Neural cell (in vitro differentiated cells): Measurements from ENCODE around the gene SLC1A2. TPM values are rescaled to one million over a fixed set of nuclear protein-coding genes. Genes with fewer than 3 reads are reported as not detected.

ENCODE experiments used
- H2AFZ ChIP-seq: fragments of 200-600, 300-800 bp; sonication (generic), shearing (Covaris generic); 2 replicates; pipeline ENCODE4 v1.6.0; 2014; ENCODE audit warnings: low read depth, mild to moderate bottlenecking, antibody characterized with exemption, low read length, moderate library complexity
- H3F3A ChIP-seq: fragments of 200-600 bp; shearing (Covaris generic); 2 replicates; pipeline ENCODE4 v1.6.1; 2016; ENCODE audit warnings: mild to moderate bottlenecking, moderate library complexity, mixed read lengths, antibody characterized with exemption, low read length; ENCODE audit not compliant: insufficient read depth, poor library complexity, severe bottlenecking
- H3K27ac ChIP-seq: fragments of 200-600, 300-800 bp; sonication (generic), shearing (Covaris generic); 2 replicates; pipeline ENCODE4 v1.5.1; 2014; ENCODE audit warnings: mild to moderate bottlenecking, low read length, moderate library complexity
- H3K27me3 ChIP-seq: fragments of 300-800, 200-600 bp; sonication (generic), shearing (Covaris generic); 2 replicates; pipeline ENCODE4 v1.6.0; 2014; ENCODE audit warnings: mild to moderate bottlenecking, low read depth, low read length, moderate library complexity; ENCODE audit not compliant: insufficient read depth
- H3K36me3 ChIP-seq: fragments of 300-800, 200-600 bp; sonication (generic), shearing (Covaris generic); 2 replicates; pipeline ENCODE4 v1.5.1; 2014; ENCODE audit warnings: mild to moderate bottlenecking, antibody characterized with exemption, low read length, moderate library complexity; ENCODE audit not compliant: insufficient read depth
- H3K4me2 ChIP-seq: fragments of 300-800, 200-600 bp; sonication (generic), shearing (Covaris generic); 2 replicates; pipeline ENCODE4 v1.6.0; 2014; ENCODE audit warnings: mild to moderate bottlenecking, low read length
- H3K4me3 ChIP-seq: fragments of 300-800, 200-600 bp; sonication (generic), shearing (Covaris generic); 2 replicates; pipeline ENCODE4 v1.5.1; 2014; ENCODE audit warnings: mild to moderate bottlenecking, low read length, moderate library complexity
- H3K79me2 ChIP-seq: fragments of 200-600 bp; shearing (Covaris generic); replicated peaks from 2 replicates; pipeline ENCODE4 v1.6.0; 2014; ENCODE audit warnings: mild to moderate bottlenecking, low read length, moderate library complexity; ENCODE audit not compliant: insufficient read depth
- H3K9ac ChIP-seq: fragments of 300-800, 200-600 bp; sonication (generic), shearing (Covaris generic); 2 replicates; pipeline ENCODE4 v1.6.1; 2016; ENCODE audit warnings: mild to moderate bottlenecking, low read length, mixed read lengths
- H3K9me2 ChIP-seq: fragments of 200-600 bp; shearing (Covaris generic); 2 replicates; pipeline ENCODE4 v1.6.1; 2016; ENCODE audit warnings: mild to moderate bottlenecking, low read length, mixed read lengths; ENCODE audit not compliant: insufficient read depth
- H3K9me3 ChIP-seq: fragments of 200-600, 300-800 bp; sonication (generic), shearing (Covaris generic); 2 replicates; pipeline ENCODE4 v1.6.1; 2016; ENCODE audit warnings: mild to moderate bottlenecking, mixed run types, low read length, moderate library complexity, mixed read lengths
- H4K20me1 ChIP-seq: fragments of 200-600 bp; shearing (Covaris generic); 2 replicates; pipeline ENCODE4 v1.6.1; 2016; ENCODE audit warnings: mild to moderate bottlenecking, mixed run types; ENCODE audit not compliant: insufficient read depth
- CTCF ChIP-seq: fragments of 450-650 bp; IDR thresholded peaks from 2 replicates; pipeline ENCODE4 v1.5.1; 2014; ENCODE audit warnings: antibody characterized with exemption, mild to moderate bottlenecking, moderate library complexity; ENCODE audit not compliant: poor library complexity, severe bottlenecking
- EP300 ChIP-seq: fragments of 450-650 bp; conservative IDR thresholded peaks from 2 replicates; pipeline ENCODE4 v1.6.1; 2014; ENCODE audit warnings: antibody characterized with exemption, mild to moderate bottlenecking, moderate library complexity; ENCODE audit not compliant: poor library complexity, severe bottlenecking
- EZH2 ChIP-seq: fragments of 200-600, 300-800 bp; shearing (Covaris generic), sonication (generic); IDR thresholded peaks from 2 replicates; pipeline ENCODE4 v1.6.1; 2014; ENCODE audit warnings: antibody characterized with exemption, low read length, borderline replicate concordance, mild to moderate bottlenecking; ENCODE audit not compliant: insufficient read depth, poor library complexity, severe bottlenecking
- MXI1 ChIP-seq: fragments of 450-650 bp; conservative IDR thresholded peaks from 2 replicates; pipeline ENCODE4 v1.6.1; 2014; ENCODE audit warnings: antibody characterized with exemption, mild to moderate bottlenecking; ENCODE audit not compliant: poor library complexity, severe bottlenecking
- POLR2AphosphoS5 ChIP-seq: IDR thresholded peaks from 2 replicates; pipeline ENCODE4 v1.6.1; 2012
- RAD21 ChIP-seq: fragments of 450-650 bp; conservative IDR thresholded peaks from 2 replicates; pipeline ENCODE4 v1.6.1; 2014; ENCODE audit warnings: antibody characterized with exemption, mild to moderate bottlenecking, moderate library complexity
- REST ChIP-seq: IDR thresholded peaks from 2 replicates; pipeline ENCODE4 v1.6.1; 2012; ENCODE audit warnings: borderline replicate concordance
- SMC3 ChIP-seq: fragments of 450-650 bp; conservative IDR thresholded peaks from 2 replicates; pipeline ENCODE4 v1.6.1; 2014; ENCODE audit warnings: antibody characterized with exemption, mild to moderate bottlenecking, moderate library complexity; ENCODE audit not compliant: poor library complexity
- TAF1 ChIP-seq: IDR thresholded peaks from 2 replicates; pipeline ENCODE4 v1.6.1; 2012; ENCODE audit warnings: low read depth
- polyA plus RNA-seq: library from polyadenylated mRNA; depleted of rRNA; stranded (reverse); fragments of >200 nt; gene quantifications from 2 replicates; pipeline ENCODE4 v1.2.3, GENCODE V29; 2014

SLC1A2 gene
- polyA plus RNA-seq, 1 donor from 2014 or later, result 134 TPM

DNA sequence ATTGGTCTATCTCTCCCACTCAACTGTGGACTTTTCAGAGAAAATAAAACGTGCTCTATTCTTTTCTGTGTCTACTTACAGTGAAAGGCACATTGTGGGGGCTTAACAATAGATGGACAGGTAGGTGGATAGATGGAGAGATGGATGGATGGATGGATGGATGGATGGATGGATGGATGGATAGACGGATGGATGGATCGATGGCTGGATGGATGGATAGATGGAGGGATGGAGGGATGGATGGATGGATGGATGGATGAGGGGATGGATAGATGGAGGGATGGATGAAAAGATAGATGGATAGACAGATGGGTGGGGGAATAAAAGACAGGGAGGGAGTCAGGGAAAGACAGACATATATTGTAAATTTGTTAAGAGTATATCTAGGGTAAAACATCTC lies 14.2 kb upstream of the SLC1A2 start:
- TF ChIP-seq SMC3, result no peak
- TF ChIP-seq TAF1, result no peak
- no peak for TF ChIP-seq RAD21
- TF ChIP-seq EZH2, result no peak
- no peak for TF ChIP-seq POLR2AphosphoS5
- no peak for TF ChIP-seq EP300
- no peak for TF ChIP-seq REST
- TF ChIP-seq CTCF, result no peak
- TF ChIP-seq MXI1, result no peak
- Histone ChIP-seq H3K27me3 (no peaks in the 10 kb centered on the region), H3K4me2 (no peak overlapping the region), H3K4me3 (no peak overlapping the region), H2AFZ (no peak overlapping the region), H3K79me2 (no peaks in the 10 kb centered on the region), H3K9me3 (no peaks in the 10 kb centered on the region), H3K27ac (no peak overlapping the region), H3K9me2 (no peaks in the 10 kb centered on the region), H3F3A (no peaks in the 10 kb centered on the region), H3K36me3 (no peaks in the 10 kb centered on the region), H4K20me1 (no peaks in the 10 kb centered on the region), H3K9ac (no peak overlapping the region)

GRCh38 chr11:35432464-35432863 lies 13.1 kb upstream of the SLC1A2 start:
- Histone ChIP-seq H3K27ac (no peak overlapping the region), H3F3A (no peaks in the 10 kb centered on the region)
- TF ChIP-seq EP300 (no peak), TAF1 (no peak), RAD21 (no peak), REST (no peak), CTCF (no peak), MXI1 (no peak), SMC3 (no peak), EZH2 (no peak), POLR2AphosphoS5 (no peak)

More at GRCh38 chr11:35432464-35432863, 13.1 kb upstream of the SLC1A2 start:
- no peaks in the 10 kb centered on the region for H3K27me3 ChIP-seq
- no peaks in the 10 kb centered on the region for H3K9me3 ChIP-seq
- no peaks in the 10 kb centered on the region for H3K79me2 ChIP-seq
- H2AFZ ChIP-seq, result no peak overlapping the region
- no peaks in the 10 kb centered on the region for H3K9me2 ChIP-seq
- H3K36me3 ChIP-seq, result no peaks in the 10 kb centered on the region
- no peak overlapping the region for H3K4me2 ChIP-seq
- H4K20me1 ChIP-seq, result no peaks in the 10 kb centered on the region
- no peak overlapping the region for H3K9ac ChIP-seq
- H3K4me3 ChIP-seq, result no peak overlapping the region
